Measurements from ENCODE around the gene OR5T1. TPM values are rescaled to one million over a fixed set of nuclear protein-coding genes. Genes with fewer than 3 reads are reported as not detected.

OR5T1 gene
- not detected for total RNA-seq

GRCh38 chr11:56273854-56274253 is at the start of gene OR5T1:
OR5T1 (plus strand) TSS chr11:56274154; CDS start chr11:56275639, 1,485 bp downstream.
- Mint-ChIP-seq H3K27ac (no peak within 1 kb of the TSS), H3K4me1 (ENCODE audit: low read depth) (no peaks in the 10 kb centered on the region), H3K36me3 (ENCODE audit: insufficient read depth in 2 of 2) (no peaks in the 10 kb centered on the region), H3K27me3 (ENCODE audit: low read depth) (no peaks in the 10 kb centered on the region), H3K4me3 (no peak within 1 kb of the TSS), H3K9me3 (peaks cover 4 to 13% of the 10 kb centered on the region in 2 donors)
- no peak for ATAC-seq (replicated peaks in 1 of 2)
- no peak for DNase-seq

GRCh38 chr11:56234155-56234554 is 39.8 kb upstream of the OR5T1 start, which contains the start of gene OR5T2:
OR5T2 (minus strand) TSS chr11:56234255; CDS start chr11:56233062, 1,193 bp downstream.
- Mint-ChIP-seq H3K9me3 (peaks cover 5 to 12% of the 10 kb centered on the region in 2 donors), H3K27me3 (ENCODE audit: low read depth) (no peaks in the 10 kb centered on the region), H3K36me3 (ENCODE audit: insufficient read depth in 2 of 2) (no peaks in the 10 kb centered on the region), H3K27ac (no peak within 1 kb of the TSS), H3K4me3 (no peak within 1 kb of the TSS), H3K4me1 (ENCODE audit: low read depth) (no peaks in the 10 kb centered on the region)
- no peak for ATAC-seq (replicated peaks in 1 of 2)
- no peak for DNase-seq

- Mint-ChIP-seq H3K27ac (no peak within 1 kb of the TSS), H3K36me3 (ENCODE audit: insufficient read depth in 2 of 2) (peaks cover 0 to under 1% of the 10 kb centered on the region in 2 donors), H3K4me1 (ENCODE audit: low read depth) (no peaks in the 10 kb centered on the region), H3K27me3 (ENCODE audit: low read depth) (no peaks in the 10 kb centered on the region), H3K4me3 (no peak within 1 kb of the TSS), H3K9me3 (peaks cover 2 to 8% of the 10 kb centered on the region in 2 donors)
- ATAC-seq (replicated peaks in 1 of 2) (no peak), DNase-seq (no peak)
These were observed 22.0 kb upstream of the OR5T1 start, which contains the start of gene OR5T3 for GRCh38 chr11:56251954-56252353. OR5T3 (plus strand) TSS chr11:56252254; CDS start chr11:56252254, 0 bp downstream.

GRCh38 chr11:56271092-56271491 is 2.9 kb upstream of the OR5T1 start:
- Mint-ChIP-seq H3K4me1 (ENCODE audit: low read depth) (no peaks in the 10 kb centered on the region), H3K27me3 (ENCODE audit: low read depth) (no peaks in the 10 kb centered on the region), H3K9me3 (peaks cover 14 to 17% of the 10 kb centered on the region in 2 donors), H3K4me3 (no peak overlapping the region), H3K36me3 (ENCODE audit: insufficient read depth in 2 of 2) (peaks cover 3 to 4% of the 10 kb centered on the region in 2 donors), H3K27ac (no peak overlapping the region)
- DNase-seq (no peak), ATAC-seq (replicated peaks in 1 of 2) (no peak)

- H3K4me3 Mint-ChIP-seq = no peak within 1 kb of the TSS
- no peak for DNase-seq
- H3K27ac Mint-ChIP-seq = no peak within 1 kb of the TSS
- peaks cover 0 to 2% of the 10 kb centered on the region in 2 donors for H3K36me3 Mint-ChIP-seq (ENCODE audit: insufficient read depth in 2 of 2)
- H3K4me1 Mint-ChIP-seq (ENCODE audit: low read depth) = no peaks in the 10 kb centered on the region
- no peak for ATAC-seq (replicated peaks in 1 of 2)
- no peaks in the 10 kb centered on the region for H3K27me3 Mint-ChIP-seq (ENCODE audit: low read depth)
- peaks cover 14% of the 10 kb centered on the region in 2 donors for H3K9me3 Mint-ChIP-seq
These were observed 18.2 kb downstream of the OR5T1 start, which contains the start of gene OR8H1 for GRCh38 chr11:56292154-56292553. OR8H1 (minus strand) TSS chr11:56292254; CDS start chr11:56291062, 1,192 bp downstream.

- Mint-ChIP-seq H3K9me3 (peaks cover 8 to 10% of the 10 kb centered on the region in 2 donors), H3K4me1 (ENCODE audit: low read depth) (no peaks in the 10 kb centered on the region), H3K27ac (no peak overlapping the region), H3K27me3 (ENCODE audit: low read depth) (no peaks in the 10 kb centered on the region), H3K36me3 (ENCODE audit: insufficient read depth in 2 of 2) (peaks cover 0 to 2% of the 10 kb centered on the region in 2 donors), H3K4me3 (no peak overlapping the region)
- DNase-seq = no peak
- no peak for ATAC-seq (replicated peaks in 1 of 2)
These were observed 22.9 kb downstream of the OR5T1 start for GRCh38 chr11:56296898-56297297.

GRCh38 chr11:56307836-56308235 is 33.9 kb downstream of the OR5T1 start:
- ATAC-seq (replicated peaks in 1 of 2) = no peak
- Mint-ChIP-seq H3K4me3 (no peak overlapping the region), H3K27ac (no peak overlapping the region), H3K36me3 (ENCODE audit: insufficient read depth in 2 of 2) (peaks cover 1 to 5% of the 10 kb centered on the region in 2 donors), H3K9me3 (peaks cover 18% of the 10 kb centered on the region in 2 donors), H3K27me3 (ENCODE audit: low read depth) (no peaks in the 10 kb centered on the region), H3K4me1 (ENCODE audit: low read depth) (no peaks in the 10 kb centered on the region)
- DNase-seq = no peak

GRCh38 chr11:56314844-56315243 is 40.9 kb downstream of the OR5T1 start, which contains the start of gene OR8K3:
OR8K3 (plus strand) TSS chr11:56315144; CDS start chr11:56318307, 3,163 bp downstream.
- peaks cover 9 to 11% of the 10 kb centered on the region in 2 donors for H3K9me3 Mint-ChIP-seq
- no peak for ATAC-seq (replicated peaks in 1 of 2)

More at GRCh38 chr11:56314844-56315243, 40.9 kb downstream of the OR5T1 start, which contains the start of gene OR8K3:
- DNase-seq = no peak
- Mint-ChIP-seq H3K27ac (no peak within 1 kb of the TSS), H3K4me1 (ENCODE audit: low read depth) (no peaks in the 10 kb centered on the region), H3K27me3 (ENCODE audit: low read depth) (no peaks in the 10 kb centered on the region), H3K4me3 (no peak within 1 kb of the TSS), H3K36me3 (ENCODE audit: insufficient read depth in 2 of 2) (peaks cover 0 to 2% of the 10 kb centered on the region in 2 donors)

Other genes starting within 250 kb of the OR5T1 start
- not detected for gene OR5AS1, start 246.5 kb upstream of the OR5T1 start, total RNA-seq
- not detected for gene OR8I2, start 180.8 kb upstream of the OR5T1 start, total RNA-seq
- gene OR8H2, start 170.5 kb upstream of the OR5T1 start, total RNA-seq = not detected
- gene OR8H3, start 151.8 kb upstream of the OR5T1 start, total RNA-seq = not detected
- gene OR8J3, start 134.0 kb upstream of the OR5T1 start, total RNA-seq = not detected
- gene OR8K5, start 113.8 kb upstream of the OR5T1 start, total RNA-seq = not detected
- gene OR5J2, start 97.5 kb upstream of the OR5T1 start, total RNA-seq = not detected
- not detected for gene OR5T2, start 39.9 kb upstream of the OR5T1 start, total RNA-seq
- not detected for gene OR5T3, start 21.9 kb upstream of the OR5T1 start, total RNA-seq
- not detected for gene OR8H1, start 18.1 kb downstream of the OR5T1 start, total RNA-seq
- not detected for gene OR8K3, start 41.0 kb downstream of the OR5T1 start, total RNA-seq
- not detected for gene OR8K1, start 71.9 kb downstream of the OR5T1 start, total RNA-seq
- gene OR8J1, start 80.1 kb downstream of the OR5T1 start, total RNA-seq = not detected
- gene OR8U1, start 101.5 kb downstream of the OR5T1 start, total RNA-seq = not detected
- not detected for gene OR5AL1, start 138.5 kb downstream of the OR5T1 start, total RNA-seq
- gene OR5M3, start 199.2 kb downstream of the OR5T1 start, total RNA-seq = not detected
- gene OR5M8, start 217.2 kb downstream of the OR5T1 start, total RNA-seq = not detected